HuH-7 (cell line): ENCODE results near the gene CASP14.
"Not testable (repeated sequence)": the region's sequence is repeated elsewhere in the genome, so short reads cannot be mapped to it uniquely, and the experiment has no call there.

Experiments
- DNase-seq: peaks from one replicate; pipeline ENCODE4 v3.0.0; 2011; ENCODE audit warnings: low spot score

Gene CASP14

GRCh38 chr19:15048885-15049541, at the start of gene CASP14:
Gene CASP14, plus strand, starts transcription at chr19:15049480. Its CDS starts 2,772 bp downstream, at chr19:15052252.
- DNase-seq, result no peak

GRCh38 chr19:15008308-15008707, 41.0 kb upstream of the CASP14 start:
- DNase-seq, result no peak

- no peak for DNase-seq
Measured at GRCh38 chr19:15010501-15011300, 38.6 kb upstream of the CASP14 start.

- DNase-seq, result no peak
Measured at GRCh38 chr19:15014579-15014978, 34.7 kb upstream of the CASP14 start.

GRCh38 chr19:15015946-15016542, 33.2 kb upstream of the CASP14 start:
- DNase-seq, result peak; percentile 28

- not testable (repeated sequence) for DNase-seq
Measured at GRCh38 chr19:15018836-15019235, 30.4 kb upstream of the CASP14 start.

- DNase-seq, result no peak
Measured at GRCh38 chr19:15021286-15022007, 27.8 kb upstream of the CASP14 start.

- DNase-seq, result no peak
Measured at GRCh38 chr19:15022752-15023151, 26.5 kb upstream of the CASP14 start.

- DNase-seq, result peak; percentile 34
Measured at GRCh38 chr19:15025217-15025616, 24.1 kb upstream of the CASP14 start.

GRCh38 chr19:15028490-15028889, 20.8 kb upstream of the CASP14 start:
- no peak for DNase-seq

GRCh38 chr19:15031675-15032074, 17.6 kb upstream of the CASP14 start:
- DNase-seq, result no peak

GRCh38 chr19:15035795-15036311, 13.4 kb upstream of the CASP14 start:
- no peak for DNase-seq

GRCh38 chr19:15037586-15037985, 11.7 kb upstream of the CASP14 start:
- no peak for DNase-seq

GRCh38 chr19:15038294-15038693, 11.0 kb upstream of the CASP14 start:
- no peak for DNase-seq

GRCh38 chr19:15042003-15042402, 7.3 kb upstream of the CASP14 start:
- DNase-seq, result no peak

- DNase-seq, result no peak
Measured at GRCh38 chr19:15042826-15043225, 6.5 kb upstream of the CASP14 start.

- DNase-seq, result no peak
Measured at GRCh38 chr19:15045506-15045905, 3.8 kb upstream of the CASP14 start.

- DNase-seq, result no peak
Measured at GRCh38 chr19:15047680-15048079, 1.6 kb upstream of the CASP14 start.

GRCh38 chr19:15048128-15048527, 1.2 kb upstream of the CASP14 start:
- no peak for DNase-seq

- DNase-seq, result no peak
Measured at GRCh38 chr19:15050639-15051038, 1.4 kb downstream of the CASP14 start.

GRCh38 chr19:15062036-15062435, 12.8 kb downstream of the CASP14 start:
- no peak for DNase-seq

- not testable (repeated sequence) for DNase-seq
Measured at GRCh38 chr19:15070386-15070785, 21.1 kb downstream of the CASP14 start.
